Stimulated activated CD8-positive, alpha-beta memory T cell treated with anti-CD3 and anti-CD28 coated beads, Interleukin-7, amount 100 ng/mL, for 4 hours (primary cell): ENCODE measurements around the gene MGMT.

Source experiments
- DNase-seq, 2 donors: peaks; one replicate each; pipeline ENCODE4 v3.0.0-alpha.2; 2020; ENCODE audit warnings: low read depth in 2 of 2

MGMT gene

GRCh38 chr10:129758207-129759021 lies 291.4 kb downstream of the MGMT start:
- no peak for DNase-seq

GRCh38 chr10:129759214-129760002 lies 292.4 kb downstream of the MGMT start:
- no peak for DNase-seq

DNA sequence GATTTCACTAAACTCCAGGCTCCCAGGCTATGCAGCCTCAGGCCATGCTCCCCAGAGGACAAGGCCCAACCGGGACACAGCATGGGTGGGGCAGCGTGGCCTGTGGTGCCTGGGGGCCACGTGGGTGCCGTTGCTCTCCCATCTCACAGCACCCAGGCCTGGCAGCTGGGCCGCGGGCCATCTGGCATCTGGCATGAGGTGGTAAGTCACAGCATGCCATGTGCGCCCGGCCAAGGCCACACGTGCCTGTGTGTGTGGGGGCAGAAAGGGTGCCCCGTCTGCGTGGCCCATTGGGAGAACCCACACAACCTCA lies 292.9 kb downstream of the MGMT start:
- no peak for DNase-seq

- DNase-seq, result no peak
These were observed 293.4 kb downstream of the MGMT start for GRCh38 chr10:129760416-129760815.

DNA sequence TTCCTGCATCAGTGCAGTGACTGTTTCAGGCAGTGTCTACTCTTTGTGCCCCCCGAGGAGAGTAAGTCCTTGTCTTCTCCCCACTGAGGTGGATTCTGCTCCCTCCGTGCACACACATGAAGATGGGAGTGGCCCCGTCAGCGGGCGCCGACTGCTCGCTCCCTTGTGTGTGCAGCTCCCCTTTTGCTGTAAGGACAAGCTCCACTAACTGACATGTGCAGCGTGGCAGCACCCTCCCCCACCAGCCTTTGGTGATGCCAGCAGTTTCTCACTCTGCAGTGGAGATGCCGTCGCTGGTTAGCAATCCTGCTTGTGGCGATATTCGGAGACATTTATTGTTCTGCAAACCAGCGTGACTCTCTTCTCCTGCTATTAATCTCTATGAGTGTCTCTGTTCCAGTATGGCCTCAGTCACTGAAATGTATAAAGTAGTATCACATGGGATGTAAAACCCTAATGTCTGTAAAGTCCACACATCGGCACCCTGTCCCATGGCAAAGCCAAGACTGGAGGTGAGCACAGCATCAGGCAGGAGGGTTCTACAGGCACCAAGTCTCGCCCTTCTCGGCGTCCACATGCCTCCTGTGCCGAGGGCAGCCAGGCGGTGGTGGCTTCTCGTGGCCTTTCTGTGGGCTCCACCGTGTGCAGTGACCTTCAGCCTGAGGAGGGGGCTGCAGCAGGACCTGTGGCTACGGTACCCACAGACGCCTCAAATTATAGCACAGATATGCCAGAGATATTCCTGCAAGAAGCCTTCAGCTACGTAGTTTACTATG lies 294.3 kb downstream of the MGMT start:
- DNase-seq, result no peak

- DNase-seq, result no peak
These were observed 295.2 kb downstream of the MGMT start for GRCh38 chr10:129761981-129762956.

DNA sequence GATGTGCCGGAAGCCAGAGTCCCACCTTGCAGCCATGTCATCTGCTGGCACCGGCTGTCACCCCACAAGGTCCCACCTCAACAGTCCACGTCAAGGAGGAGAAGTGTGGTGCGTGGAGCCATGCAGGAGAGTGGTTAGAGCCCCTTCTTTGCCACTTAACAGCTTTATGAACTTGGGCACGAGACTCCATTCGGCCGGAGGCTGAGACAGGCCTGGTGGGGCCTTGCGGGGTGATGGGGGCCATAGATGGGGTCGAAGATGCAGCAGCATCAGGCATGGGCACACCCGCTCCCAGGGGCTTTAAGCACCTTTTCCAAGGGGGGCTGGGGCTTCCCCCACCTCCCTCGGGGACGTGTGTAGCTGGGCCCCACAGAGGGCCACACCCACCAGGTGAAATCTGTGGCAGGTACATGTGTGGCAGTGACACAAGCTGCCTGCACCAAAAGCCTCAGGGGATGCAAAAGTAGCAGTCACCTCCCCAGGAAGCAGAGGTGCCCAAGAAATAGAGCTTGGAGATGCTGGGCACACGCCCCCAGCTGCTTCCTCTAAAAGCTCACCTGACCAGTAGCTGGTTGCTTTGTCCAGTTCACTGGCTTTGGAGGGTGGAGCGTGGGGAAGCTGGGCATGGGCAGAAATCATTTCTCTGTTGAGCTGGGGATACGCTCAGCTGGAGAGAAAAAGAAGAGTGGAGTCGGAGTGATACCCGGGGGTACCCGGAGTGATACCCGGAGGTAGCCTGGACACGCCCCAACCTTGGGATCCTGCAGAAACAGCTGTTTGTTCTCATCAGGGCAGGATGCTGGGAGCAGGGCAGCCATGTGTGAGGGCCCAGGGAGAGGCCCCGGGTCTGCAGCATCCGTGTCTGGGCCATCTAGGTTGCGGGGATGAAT lies 297.2 kb downstream of the MGMT start:
- no peak for DNase-seq

DNA sequence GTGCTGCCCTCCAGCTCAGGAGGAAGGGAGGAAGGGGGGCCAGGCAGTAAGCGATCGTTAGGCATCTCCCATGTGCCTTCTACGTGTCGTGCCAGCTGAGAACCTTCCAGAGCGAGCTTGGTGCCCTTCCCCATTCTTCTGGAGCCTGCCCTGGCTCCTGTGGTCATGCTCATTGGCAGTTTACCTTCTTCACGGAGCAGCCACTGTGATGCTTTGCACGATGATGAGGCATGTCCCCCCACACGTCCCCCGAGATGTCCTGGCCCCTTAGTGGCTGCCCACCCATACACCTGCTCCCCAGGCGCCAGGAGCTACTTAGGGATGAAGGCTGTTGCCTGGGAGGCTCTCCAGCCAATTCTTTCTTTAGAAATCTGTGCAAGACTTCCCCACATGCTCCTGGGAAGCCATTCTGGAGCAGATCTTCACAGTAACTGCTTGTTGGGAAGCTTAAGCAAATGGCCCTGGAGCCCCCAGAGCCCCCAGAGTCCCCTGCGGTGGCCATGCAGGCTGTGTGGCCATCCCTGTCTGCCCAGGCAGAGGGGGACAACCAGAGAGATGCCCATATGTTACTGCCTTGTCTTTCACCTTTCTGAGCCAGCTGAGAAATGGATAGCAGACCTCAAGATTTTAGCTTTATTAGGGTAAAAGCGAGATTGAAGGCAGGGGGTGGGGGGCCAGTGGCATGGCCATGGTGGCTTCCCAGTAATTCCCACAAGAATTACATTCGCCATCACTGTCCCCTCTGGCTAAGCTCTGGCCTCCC lies 298.0 kb downstream of the MGMT start:
- DNase-seq, result no peak

DNA sequence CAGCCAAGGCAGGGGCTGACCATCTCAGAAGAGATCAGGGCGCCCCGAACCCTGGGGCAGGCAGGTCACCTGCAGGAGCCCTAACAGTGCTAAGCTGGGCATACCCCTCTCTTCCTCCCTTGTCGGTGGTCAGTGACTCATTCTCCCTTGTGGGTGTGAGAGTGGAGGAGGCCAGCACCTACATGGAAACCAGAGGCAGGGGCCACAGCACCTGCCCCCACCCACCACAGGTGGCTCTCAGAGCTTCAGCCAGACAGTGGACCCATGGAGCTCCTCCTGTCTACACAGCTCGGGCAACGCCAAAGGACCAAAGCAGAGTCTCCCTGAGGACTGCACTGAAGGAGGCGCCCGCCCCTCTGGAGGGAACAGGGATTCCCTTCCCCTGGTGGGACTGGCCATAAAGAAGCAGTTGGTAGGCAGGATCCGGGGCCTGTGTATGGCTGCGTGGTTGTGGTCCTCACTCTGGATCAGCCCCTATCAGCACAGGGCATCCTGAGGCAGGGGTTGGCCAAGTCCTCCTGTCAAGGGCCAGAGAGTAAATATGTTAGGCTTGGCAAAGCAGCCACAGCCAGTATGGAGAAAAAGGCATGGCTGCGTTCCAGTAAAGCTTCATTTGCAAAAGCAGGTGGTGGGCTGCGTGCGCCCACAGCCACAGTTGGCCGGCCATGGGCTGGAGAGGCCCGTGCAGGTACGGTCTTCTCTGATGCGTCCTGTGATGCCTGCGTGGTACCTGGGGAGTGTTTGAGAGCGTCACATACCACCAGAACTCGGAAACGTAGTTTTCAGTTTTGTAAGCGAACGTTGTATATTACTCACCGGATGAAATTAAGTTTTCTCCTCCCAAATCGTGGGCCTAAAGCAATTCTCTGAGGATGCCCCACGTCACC lies 298.9 kb downstream of the MGMT start:
- no peak for DNase-seq

- no peak for DNase-seq
These were observed 299.8 kb downstream of the MGMT start for GRCh38 chr10:129766611-129767550.

DNA sequence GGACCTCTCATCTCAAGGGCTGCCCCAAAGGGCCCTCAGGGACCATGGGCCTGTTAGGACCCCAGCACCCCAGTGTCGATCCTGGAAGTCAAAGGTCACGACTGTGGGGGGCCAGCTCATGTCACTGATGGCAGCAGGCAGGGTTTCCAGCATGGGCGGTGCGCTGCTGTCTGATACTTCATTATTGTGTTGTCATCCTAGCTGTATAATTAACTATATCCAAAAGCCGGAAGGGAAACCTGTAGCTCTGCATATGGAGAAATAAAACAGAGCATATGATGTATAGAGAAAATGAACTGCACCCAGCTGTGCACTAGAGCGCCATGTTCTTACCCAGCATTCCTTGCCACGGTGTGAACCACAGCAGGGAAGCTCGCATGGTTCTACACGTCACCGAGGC lies 300.7 kb downstream of the MGMT start:
- no peak for DNase-seq

- no peak for DNase-seq
These were observed 301.7 kb downstream of the MGMT start for GRCh38 chr10:129768437-129769355.

- no peak for DNase-seq
These were observed 302.5 kb downstream of the MGMT start for GRCh38 chr10:129769381-129770116.

DNA sequence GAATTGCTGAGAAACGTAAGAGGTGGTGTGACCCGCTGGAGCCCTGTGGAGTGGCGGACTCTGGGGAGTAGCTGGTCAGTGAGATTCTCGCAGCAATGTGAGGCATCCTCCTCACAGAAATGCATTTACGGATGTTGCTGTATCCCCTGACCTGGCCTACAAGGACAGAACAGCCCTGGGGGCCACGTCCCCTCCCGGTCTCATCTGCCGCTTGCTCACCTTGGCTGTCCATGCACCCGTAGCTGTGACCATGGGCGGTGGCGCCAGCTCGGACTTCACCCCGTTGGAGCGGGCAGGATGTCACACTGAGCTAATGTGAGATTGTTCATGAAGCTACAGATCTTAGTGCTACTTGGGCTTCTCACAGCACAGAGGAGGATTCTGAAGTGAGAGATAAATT lies 303.2 kb downstream of the MGMT start:
- DNase-seq, result no peak

DNA sequence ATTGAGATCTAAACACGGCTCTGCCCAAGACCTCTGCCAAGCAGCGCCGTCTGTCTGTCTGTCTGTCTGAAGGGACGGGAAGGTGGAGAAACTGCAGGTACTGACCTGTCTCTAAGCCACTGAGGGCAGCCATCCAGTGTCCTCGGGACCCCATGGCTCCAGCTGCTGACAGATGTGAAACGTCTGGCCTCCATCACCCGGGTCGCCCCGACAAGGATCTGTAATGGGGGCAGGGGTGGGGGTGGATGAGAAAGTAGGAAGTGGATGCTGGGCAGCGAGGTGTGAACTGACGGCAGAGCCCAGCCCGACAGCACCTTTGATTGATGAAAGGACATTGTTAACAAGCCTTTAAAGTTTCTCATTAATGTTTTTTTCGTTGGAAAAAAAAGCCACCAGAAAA lies 304.0 kb downstream of the MGMT start:
- no peak for DNase-seq

DNA sequence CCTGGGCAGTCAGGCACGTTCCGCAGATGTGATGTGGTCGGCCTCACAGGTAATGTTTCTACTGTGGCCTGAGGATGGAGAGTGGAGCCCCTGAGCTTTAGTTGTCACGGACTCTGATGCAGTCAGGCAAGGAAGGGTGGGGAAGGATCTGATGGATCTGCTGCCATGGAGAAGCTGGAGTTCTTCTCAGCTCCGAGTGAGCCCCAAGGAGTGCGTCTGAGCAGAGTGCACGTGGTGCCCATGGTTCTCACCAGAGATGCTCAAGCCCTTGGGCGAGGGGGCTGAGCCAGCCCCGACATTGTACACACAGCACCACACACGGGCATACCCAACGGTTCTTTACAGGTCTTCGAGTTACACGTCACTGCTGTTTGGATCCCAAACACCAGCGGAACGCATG lies 304.5 kb downstream of the MGMT start:
- no peak for DNase-seq
